Pancreas (tissue), 10 donors: Measurements from ENCODE around the gene PDGFRA. TPM values are rescaled to one million over a fixed set of nuclear protein-coding genes. Genes with fewer than 3 reads are reported as not detected.

Experiments
- ATAC-seq, 4 donors: fragments of 200-7000 bp; cut with Tn5 transposase; one replicate each; pipeline versions ENCODE4 v1.8.0 to v1.9.1; 2020; ENCODE audit warnings: mild to moderate bottlenecking in 4 of 4, moderate library complexity in 4 of 4
- DNase-seq, 6 donors: peaks; one replicate each; pipeline ENCODE4 v3.0.0-alpha.2; 2020
- FAIRE-seq: peaks from 2 replicates; lab custom pipeline; 2012; peaks lifted over from hg19 to GRCh38; lab: Jason Lieb, UNC
- H3K27ac ChIP-seq, 4 donors: fragments of 200-600 bp; sonication (generic); 1 replicate in 3 of 4; 2 replicates in 1 of 4; pipeline versions ENCODE4 v1.5.0 to v1.8.0; 2020
- H3K27me3 ChIP-seq, 4 donors: fragments of 200-600 bp; one replicate each; pipeline ENCODE4 v1.8.0; 2021
- H3K36me3 ChIP-seq, 3 donors: fragments of 200-600 bp; sonication (generic) in 1 of 3; one replicate each; pipeline versions ENCODE4 v1.5.0 to v1.8.0; 2020 to 2021
- H3K4me1 ChIP-seq, 3 donors: fragments of 200-600 bp; one replicate each; pipeline ENCODE4 v1.8.0; 2021
- H3K4me3 ChIP-seq, 4 donors: fragments of 200-600 bp; sonication (generic) in 2 of 4; one replicate each; pipeline versions ENCODE4 v1.5.0 to v1.8.0; 2020 to 2021
- H3K9me3 ChIP-seq, 4 donors: fragments of 200-600 bp; one replicate each; pipeline ENCODE4 v1.8.0; 2021
- CTCF ChIP-seq, 4 donors: fragments of 200-600 bp; sonication (generic) in 3 of 4; IDR thresholded peaks; one replicate each; pipeline versions ENCODE4 v1.5.0 to v1.8.0; 2021; ENCODE audit warnings: antibody characterized with exemption in 4 of 4
- WGBS, 2 donors: extraction: QIAGEN DNeasy Blood & Tissue Kit; methylation state at CpG; one replicate each; pipeline ENCODE4 v1.1.7; 2013; 5-methylcytosine and 5-hydroxymethylcytosine counted together
- intact Hi-C, 3 donors: fragments of 100-400 bp; cut with DNase I; formaldehyde crosslinking; loops; one replicate each; pipeline versions ENCODE4 v1.11.1 to v1.14.2; 2022
- polyA plus RNA-seq, 2 donors: library from polyadenylated mRNA; stranded (reverse); fragments of 200-250 nt; gene quantifications; one replicate each; pipeline ENCODE4 v1.2.3, GENCODE V29; 2013
- total RNA-seq, 6 donors: library from RNA; stranded (reverse); fragmentation: NEBNext Ultra II Directional in 4 of 6; extraction: Animal tissue kit (Norgen Biotek cat#: 25700) in 4 of 6; gene quantifications; one replicate each; pipeline versions ENCODE4 v1.2.1 to v1.2.4, GENCODE V29; 2021 to 2023
- donor health status: healthy with polysubstance abuse.
- donor health status: DM: no; HTN: no; CAD: no; lungs with moderate emphysema.
- donor health status: DM: no; HTN: no; CAD: no.
- donor health status: control.
- donor health status: control.
- donor health status: Bipolar disorder and iron deficiency.
- donor health status: DM: yes; HTN: yes; CAD: no.
- donor health status: DM: no; HTN: no; CAD: no.
- donor health status: DM: no; HTN: no; CAD: no.
- donor health status: DM: yes; HTN: yes; CAD: no.

Gene PDGFRA
- total and polyA plus RNA-seq, 8 donors = 2.6 to 43.0 (median 11.1) TPM

GRCh38 chr4:54272051-54272450, 43.0 kb downstream of the PDGFRA start:
- no peaks in the 10 kb centered on the region for H3K9me3 ChIP-seq
- H3K36me3 ChIP-seq = no peaks in the 10 kb centered on the region
- peaks cover 2 to 5% (median 2%) of the 10 kb centered on the region in 3 donors for H3K4me1 ChIP-seq
- no peak overlapping the region for H3K27ac ChIP-seq
- H3K4me3 ChIP-seq = no peak overlapping the region
- H3K27me3 ChIP-seq = no peaks in the 10 kb centered on the region
- FAIRE-seq (no peak), DNase-seq (no peak), ATAC-seq (no peak)
- WGBS, 2 donors = 75 to 87% methylated on average over 3 of the region's 3 CpGs
- no peak for TF ChIP-seq CTCF (IDR thresholded peaks at IDR 0.05)
- intact Hi-C loops = no loop called here

- Histone ChIP-seq H3K27ac (no peak overlapping the region), H3K27me3 (no peaks in the 10 kb centered on the region), H3K9me3 (no peaks in the 10 kb centered on the region), H3K4me1 (peaks cover 13 to 16% (median 15%) of the 10 kb centered on the region in 3 donors), H3K36me3 (no peaks in the 10 kb centered on the region), H3K4me3 (no peak overlapping the region)
- WGBS, 2 donors = 81 to 83% methylated on average over 3 of the region's 3 CpGs
- DNase-seq = no peak
- intact Hi-C loops = no loop called here
- no peak for ATAC-seq
- TF ChIP-seq CTCF (IDR thresholded peaks at IDR 0.05) = no peak
- FAIRE-seq = no peak
Measured at GRCh38 chr4:54274264-54274663, 45.2 kb downstream of the PDGFRA start.

GRCh38 chr4:54274795-54275665, 45.9 kb downstream of the PDGFRA start:
- no peak for TF ChIP-seq CTCF (IDR thresholded peaks at IDR 0.05)
- DNase-seq (no peak), FAIRE-seq (no peak), ATAC-seq (no peak)
- no peak overlapping the region for H3K4me3 ChIP-seq
- 87 to 91% methylated on average over 3 of the region's 3 CpGs for WGBS, 2 donors
- no peaks in the 10 kb centered on the region for H3K36me3 ChIP-seq
- no peak overlapping the region for H3K27ac ChIP-seq
- H3K9me3 ChIP-seq = no peaks in the 10 kb centered on the region
- intact Hi-C loops = no loop called here
- H3K27me3 ChIP-seq = no peaks in the 10 kb centered on the region
- peaks cover 13 to 16% (median 15%) of the 10 kb centered on the region in 3 donors for H3K4me1 ChIP-seq

GRCh38 chr4:54276641-54277430, 47.7 kb downstream of the PDGFRA start:
- no peaks in the 10 kb centered on the region for H3K9me3 ChIP-seq
- FAIRE-seq = no peak
- ATAC-seq = no peak
- H3K36me3 ChIP-seq = no peaks in the 10 kb centered on the region
- WGBS, 2 donors = 47 to 51% methylated on average over 20 of the region's 20 CpGs
- no peak for TF ChIP-seq CTCF (IDR thresholded peaks at IDR 0.05)
- no peak for DNase-seq
- peaks cover 18 to 26% (median 26%) of the 10 kb centered on the region in 3 donors for H3K4me1 ChIP-seq
- no peak overlapping the region for H3K4me3 ChIP-seq
- H3K27ac ChIP-seq = peak overlapping the region in 1 of 4 donors; percentile 65
- H3K27me3 ChIP-seq = no peaks in the 10 kb centered on the region
- intact Hi-C loops = no loop called here
